HCT116 (cell line): Measurements from ENCODE around the gene USP10. TPM values are rescaled to one million over a fixed set of nuclear protein-coding genes. Genes with fewer than 3 reads are reported as not detected.

Experiments
- ATAC-seq: fragments of 200-7000 bp; cut with Tn5 transposase; 2 replicates; pipeline ENCODE4 v1.9.1; 2020; ENCODE audit warnings: mild to moderate bottlenecking, moderate library complexity
- BruUV-seq: library from RNA; stranded (reverse); fragments of 400-500 nt; replicated peaks from 2 replicates; lab custom pipeline; 2021; lab: Mats Ljungman, UMichigan
- CTCF ChIA-PET: fragments of 300-600 bp; sonication (Branson Sonifier 250); formaldehyde crosslinking; loops from one replicate; lab custom pipeline; 2021; ENCODE audit warnings: antibody characterized with exemption; lab: Charles Lee
- POLR2A ChIA-PET: fragments of 300-600, 350-600 bp; sonication (Branson Sonifier 250); formaldehyde crosslinking; loops from one replicate; lab custom pipeline; 2021; ENCODE audit warnings: antibody characterized with exemption; lab: Charles Lee
- RAD21 ChIA-PET, 2 experiments: fragments of 300-600 bp; sonication (Branson Sonifier 250); formaldehyde crosslinking; loops; one replicate each; lab custom pipeline; 2023; ENCODE audit warnings: low total read pairs in 2 of 2; ENCODE audit not compliant: uncharacterized antibody in 2 of 2, unreplicated experiment in 2 of 2, low non-redundant PET in 1 of 2; lab: Charles Lee
- DNase-seq: peaks from one replicate; pipeline ENCODE4 v3.0.0-alpha.2; 2010; ENCODE audit warnings: low read depth, low spot score
- H2AFZ ChIP-seq: fragments of 200-600 bp; shearing (Covaris generic), sonication (generic); 2 replicates; pipeline ENCODE4 v1.6.1; 2017; ENCODE audit warnings: low read depth, mixed run types, mixed read lengths, antibody characterized with exemption, low read length; ENCODE audit not compliant: poor library complexity, severe bottlenecking
- H3K27ac ChIP-seq: 2 replicates; pipeline ENCODE4 v1.5.1; 2012; ENCODE audit warnings: low read depth, low read length
- H3K27me3 ChIP-seq: fragments of 200-600 bp; sonication (generic); 2 replicates; pipeline ENCODE4 v1.6.1; 2016; ENCODE audit warnings: mixed run types, low read length, mixed read lengths; ENCODE audit not compliant: insufficient read depth
- H3K36me3 ChIP-seq, 2 experiments: fragments of 200-500 bp in 1 of 2; fragments of 200-600 bp in 1 of 2; sonication (Bioruptor generic) in 1 of 2; sonication (generic) in 1 of 2; 2 replicates each; pipeline versions ENCODE4 v1.5.1 to v1.6.1; 2014 to 2016; ENCODE audit warnings: low read length in 2 of 2, inconsistent platforms in 1 of 2, mixed read lengths in 1 of 2, mixed run types in 1 of 2; ENCODE audit not compliant: insufficient read depth in 2 of 2, control insufficient read depth in 1 of 2
- H3K4me1 ChIP-seq, 2 experiments: fragments of 200-600 bp in 1 of 2; sonication (generic) in 1 of 2; 2 replicates each; pipeline versions ENCODE4 v1.5.1 to v1.6.1; 2012 to 2017; ENCODE audit warnings: low read length in 2 of 2, inconsistent platforms in 1 of 2, mild to moderate bottlenecking in 1 of 2, mixed read lengths in 1 of 2, mixed run types in 1 of 2, moderate library complexity in 1 of 2; ENCODE audit not compliant: insufficient read depth in 2 of 2, control insufficient read depth in 1 of 2
- H3K4me2 ChIP-seq: fragments of 200-600 bp; sonication (generic); 2 replicates; pipeline ENCODE4 v1.6.1; 2017; ENCODE audit warnings: mixed run types, low read length, mixed read lengths
- H3K4me3 ChIP-seq, 2 experiments: fragments of 200-600 bp in 1 of 2; sonication (generic) in 1 of 2; replicated peaks in 1 of 2; 2 replicates each; pipeline ENCODE4 v1.5.1; 2011 to 2016; ENCODE audit warnings: low read length in 2 of 2, control low read depth in 1 of 2, low read depth in 1 of 2, mild to moderate bottlenecking in 1 of 2, mixed read lengths in 1 of 2, mixed run types in 1 of 2
- H3K79me2 ChIP-seq: fragments of 200-600 bp; sonication (generic); 2 replicates; pipeline ENCODE4 v1.6.1; 2017; ENCODE audit warnings: mild to moderate bottlenecking, mixed run types, low read length, moderate library complexity, mixed read lengths; ENCODE audit not compliant: insufficient read depth
- H3K9ac ChIP-seq: fragments of 200-600 bp; sonication (generic); 2 replicates; pipeline ENCODE4 v1.6.1; 2016; ENCODE audit warnings: low read length, mixed read lengths
- H3K9me2 ChIP-seq: fragments of 200-600 bp; sonication (generic), shearing (Covaris generic); 2 replicates; pipeline ENCODE4 v1.6.1; 2017; ENCODE audit warnings: mixed run types, mild to moderate bottlenecking, moderate library complexity; ENCODE audit not compliant: insufficient read depth
- H3K9me3 ChIP-seq, 2 experiments: fragments of 200-500 bp in 1 of 2; fragments of 200-600 bp in 1 of 2; sonication (Bioruptor generic) in 1 of 2; sonication (generic) in 1 of 2; 2 replicates each; pipeline ENCODE4 v1.6.1; 2014 to 2017; ENCODE audit warnings: low read length in 2 of 2, mixed read lengths in 2 of 2, inconsistent platforms in 1 of 2, low read depth in 1 of 2, mild to moderate bottlenecking in 1 of 2, mixed run types in 1 of 2, moderate library complexity in 1 of 2; ENCODE audit not compliant: control insufficient read depth in 1 of 2, insufficient read depth in 1 of 2
- H4K20me1 ChIP-seq: fragments of 200-600 bp; sonication (generic), shearing (Covaris generic); 2 replicates; pipeline ENCODE4 v1.6.1; 2017; ENCODE audit warnings: mixed run types, mild to moderate bottlenecking, moderate library complexity; ENCODE audit not compliant: insufficient read depth
- CBX3 ChIP-seq: IDR thresholded peaks from 2 replicates; pipeline ENCODE4 v1.6.1; 2012; ENCODE audit warnings: low read depth
- CEBPB ChIP-seq: IDR thresholded peaks from 2 replicates; pipeline ENCODE4 v1.6.1; 2012; ENCODE audit warnings: low read depth
- EGR1 ChIP-seq: IDR thresholded peaks from 2 replicates; pipeline ENCODE4 v1.6.1; 2012; ENCODE audit warnings: low read depth
- ELF1 ChIP-seq: IDR thresholded peaks from 2 replicates; pipeline ENCODE4 v1.6.1; 2012; ENCODE audit warnings: low read depth, borderline replicate concordance
- EZH2 ChIP-seq: fragments of 200-600 bp; sonication (generic); IDR thresholded peaks from 2 replicates; pipeline ENCODE4 v1.6.1; 2017; ENCODE audit warnings: antibody characterized with exemption, mixed run types
- EZH2phosphoT487 ChIP-seq: fragments of 200-600 bp; IDR thresholded peaks from 2 replicates; pipeline ENCODE4 v1.6.1; 2018; ENCODE audit warnings: antibody characterized with exemption, borderline replicate concordance
- FOSL1 ChIP-seq: IDR thresholded peaks from 2 replicates; pipeline ENCODE4 v1.6.1; 2012; ENCODE audit warnings: low read depth
- JUND ChIP-seq: IDR thresholded peaks from 2 replicates; pipeline ENCODE4 v1.6.1; 2012
- POLR2AphosphoS5 ChIP-seq: IDR thresholded peaks from 2 replicates; pipeline ENCODE4 v1.6.1; 2011; ENCODE audit warnings: mild to moderate bottlenecking, low read depth, low read length, moderate library complexity
- RAD21 ChIP-seq: IDR thresholded peaks from 2 replicates; pipeline ENCODE4 v1.6.1; 2012; ENCODE audit warnings: low read depth, mild to moderate bottlenecking
- SIN3A ChIP-seq: IDR thresholded peaks from 2 replicates; pipeline ENCODE4 v1.6.1; 2012; ENCODE audit warnings: low read depth
- SP1 ChIP-seq: IDR thresholded peaks from 2 replicates; pipeline ENCODE4 v1.6.1; 2012; ENCODE audit warnings: low read depth
- SRF ChIP-seq: IDR thresholded peaks from 2 replicates; pipeline ENCODE4 v1.6.1; 2012; ENCODE audit warnings: low read depth
- TCF7L2 ChIP-seq: IDR thresholded peaks from 2 replicates; pipeline ENCODE4 v1.7.0; 2011; ENCODE audit warnings: borderline replicate concordance, inconsistent platforms; ENCODE audit not compliant: insufficient read depth, insufficient read length; ENCODE audit errors: extremely low read depth
- intact Hi-C: fragments of 100-400 bp; cut with micrococcal nuclease; formaldehyde crosslinking; loops from 2 replicates; pipeline ENCODE4 v1.10.0; 2022
- total RNA-seq: library from RNA; stranded (reverse); gene quantifications from one replicate; pipeline ENCODE4 v1.2.1, GENCODE V29; 2021; ENCODE audit not compliant: unreplicated experiment
- TF ChIP-seq, protein P1 (sequence below): IDR thresholded peaks from 2 replicates; pipeline ENCODE4 v1.6.1; 2012
- TF ChIP-seq, protein P2 (sequence below), 3 experiments: fragments of 200-600 bp in 1 of 3; sonication (generic) in 1 of 3; IDR thresholded peaks in 2 of 3; conservative IDR thresholded peaks in 1 of 3; 2 replicates each; pipeline ENCODE4 v1.5.1; 2012 to 2017; ENCODE audit warnings: low read depth in 2 of 3, low read length in 2 of 3, antibody characterized with exemption in 1 of 3, borderline replicate concordance in 1 of 3, control low read depth in 1 of 3, mild to moderate bottlenecking in 1 of 3, mixed read lengths in 1 of 3, mixed run types in 1 of 3, moderate library complexity in 1 of 3; ENCODE audit not compliant: insufficient read depth in 1 of 3
- TF ChIP-seq, protein P3 (sequence below): IDR thresholded peaks from 2 replicates; pipeline ENCODE4 v1.6.1; 2012; ENCODE audit warnings: low read depth
- TF ChIP-seq, protein P4 (sequence below): IDR thresholded peaks from 2 replicates; pipeline ENCODE4 v1.6.1; 2011; ENCODE audit warnings: mild to moderate bottlenecking, low read length, moderate library complexity; ENCODE audit not compliant: insufficient replicate concordance; ENCODE audit errors: extremely low read depth
- TF ChIP-seq, protein P5 (sequence below): IDR thresholded peaks from 2 replicates; pipeline ENCODE4 v1.6.1; 2012

Gene USP10
- total RNA-seq, 1 experiment from 2014 or later, result 175 TPM

DNA sequence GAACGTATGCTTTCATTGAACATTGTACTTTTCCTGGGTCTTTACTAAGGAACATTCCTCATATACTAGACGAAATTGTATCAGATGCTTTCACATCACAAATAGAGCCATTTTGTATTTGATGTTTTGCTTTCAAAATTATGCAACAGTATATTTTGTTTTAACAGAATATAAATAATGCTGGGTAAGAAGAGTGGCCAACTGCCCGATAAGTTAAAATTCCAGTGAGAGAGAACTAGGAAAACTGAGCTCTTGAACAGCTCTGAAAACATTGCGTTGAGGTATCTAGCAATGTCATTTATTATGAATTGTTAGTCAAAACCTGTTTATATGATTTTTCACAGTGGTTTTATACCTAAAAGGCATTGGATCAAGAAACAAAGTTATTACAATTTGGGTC, 50.8 kb downstream of the USP10 start:
- no peak overlapping the region for H3K4me3 ChIP-seq
- peaks cover 100% of the 10 kb centered on the region for H3K79me2 ChIP-seq
- TF ChIP-seq, protein P1, sequence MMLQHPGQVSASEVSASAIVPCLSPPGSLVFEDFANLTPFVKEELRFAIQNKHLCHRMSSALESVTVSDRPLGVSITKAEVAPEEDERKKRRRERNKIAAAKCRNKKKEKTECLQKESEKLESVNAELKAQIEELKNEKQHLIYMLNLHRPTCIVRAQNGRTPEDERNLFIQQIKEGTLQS, result no peak
- TF ChIP-seq, protein P2, sequence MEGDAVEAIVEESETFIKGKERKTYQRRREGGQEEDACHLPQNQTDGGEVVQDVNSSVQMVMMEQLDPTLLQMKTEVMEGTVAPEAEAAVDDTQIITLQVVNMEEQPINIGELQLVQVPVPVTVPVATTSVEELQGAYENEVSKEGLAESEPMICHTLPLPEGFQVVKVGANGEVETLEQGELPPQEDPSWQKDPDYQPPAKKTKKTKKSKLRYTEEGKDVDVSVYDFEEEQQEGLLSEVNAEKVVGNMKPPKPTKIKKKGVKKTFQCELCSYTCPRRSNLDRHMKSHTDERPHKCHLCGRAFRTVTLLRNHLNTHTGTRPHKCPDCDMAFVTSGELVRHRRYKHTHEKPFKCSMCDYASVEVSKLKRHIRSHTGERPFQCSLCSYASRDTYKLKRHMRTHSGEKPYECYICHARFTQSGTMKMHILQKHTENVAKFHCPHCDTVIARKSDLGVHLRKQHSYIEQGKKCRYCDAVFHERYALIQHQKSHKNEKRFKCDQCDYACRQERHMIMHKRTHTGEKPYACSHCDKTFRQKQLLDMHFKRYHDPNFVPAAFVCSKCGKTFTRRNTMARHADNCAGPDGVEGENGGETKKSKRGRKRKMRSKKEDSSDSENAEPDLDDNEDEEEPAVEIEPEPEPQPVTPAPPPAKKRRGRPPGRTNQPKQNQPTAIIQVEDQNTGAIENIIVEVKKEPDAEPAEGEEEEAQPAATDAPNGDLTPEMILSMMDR (IDR thresholded peaks at IDR 0.05 in 2 of 3, conservative IDR thresholded peaks at IDR 0.05 in 1 of 3; ENCODE audit: borderline replicate concordance in 1 of 3, insufficient read depth in 1 of 3, low read depth in 2 of 3, low read length in 2 of 3), result no peak
- no peak for TF ChIP-seq RAD21
- TF ChIP-seq ELF1, result no peak
- TF ChIP-seq JUND, result no peak
- no peak for TF ChIP-seq SP1
- no peak for TF ChIP-seq CBX3
- no peak for TF ChIP-seq POLR2AphosphoS5
- no peak for TF ChIP-seq SRF
- no peak for TF ChIP-seq TCF7L2
- TF ChIP-seq FOSL1, result no peak
- no peak for TF ChIP-seq EGR1
- TF ChIP-seq, protein P3, sequence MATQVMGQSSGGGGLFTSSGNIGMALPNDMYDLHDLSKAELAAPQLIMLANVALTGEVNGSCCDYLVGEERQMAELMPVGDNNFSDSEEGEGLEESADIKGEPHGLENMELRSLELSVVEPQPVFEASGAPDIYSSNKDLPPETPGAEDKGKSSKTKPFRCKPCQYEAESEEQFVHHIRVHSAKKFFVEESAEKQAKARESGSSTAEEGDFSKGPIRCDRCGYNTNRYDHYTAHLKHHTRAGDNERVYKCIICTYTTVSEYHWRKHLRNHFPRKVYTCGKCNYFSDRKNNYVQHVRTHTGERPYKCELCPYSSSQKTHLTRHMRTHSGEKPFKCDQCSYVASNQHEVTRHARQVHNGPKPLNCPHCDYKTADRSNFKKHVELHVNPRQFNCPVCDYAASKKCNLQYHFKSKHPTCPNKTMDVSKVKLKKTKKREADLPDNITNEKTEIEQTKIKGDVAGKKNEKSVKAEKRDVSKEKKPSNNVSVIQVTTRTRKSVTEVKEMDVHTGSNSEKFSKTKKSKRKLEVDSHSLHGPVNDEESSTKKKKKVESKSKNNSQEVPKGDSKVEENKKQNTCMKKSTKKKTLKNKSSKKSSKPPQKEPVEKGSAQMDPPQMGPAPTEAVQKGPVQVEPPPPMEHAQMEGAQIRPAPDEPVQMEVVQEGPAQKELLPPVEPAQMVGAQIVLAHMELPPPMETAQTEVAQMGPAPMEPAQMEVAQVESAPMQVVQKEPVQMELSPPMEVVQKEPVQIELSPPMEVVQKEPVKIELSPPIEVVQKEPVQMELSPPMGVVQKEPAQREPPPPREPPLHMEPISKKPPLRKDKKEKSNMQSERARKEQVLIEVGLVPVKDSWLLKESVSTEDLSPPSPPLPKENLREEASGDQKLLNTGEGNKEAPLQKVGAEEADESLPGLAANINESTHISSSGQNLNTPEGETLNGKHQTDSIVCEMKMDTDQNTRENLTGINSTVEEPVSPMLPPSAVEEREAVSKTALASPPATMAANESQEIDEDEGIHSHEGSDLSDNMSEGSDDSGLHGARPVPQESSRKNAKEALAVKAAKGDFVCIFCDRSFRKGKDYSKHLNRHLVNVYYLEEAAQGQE, result no peak
- no peak for TF ChIP-seq EZH2phosphoT487
- TF ChIP-seq, protein P4, sequence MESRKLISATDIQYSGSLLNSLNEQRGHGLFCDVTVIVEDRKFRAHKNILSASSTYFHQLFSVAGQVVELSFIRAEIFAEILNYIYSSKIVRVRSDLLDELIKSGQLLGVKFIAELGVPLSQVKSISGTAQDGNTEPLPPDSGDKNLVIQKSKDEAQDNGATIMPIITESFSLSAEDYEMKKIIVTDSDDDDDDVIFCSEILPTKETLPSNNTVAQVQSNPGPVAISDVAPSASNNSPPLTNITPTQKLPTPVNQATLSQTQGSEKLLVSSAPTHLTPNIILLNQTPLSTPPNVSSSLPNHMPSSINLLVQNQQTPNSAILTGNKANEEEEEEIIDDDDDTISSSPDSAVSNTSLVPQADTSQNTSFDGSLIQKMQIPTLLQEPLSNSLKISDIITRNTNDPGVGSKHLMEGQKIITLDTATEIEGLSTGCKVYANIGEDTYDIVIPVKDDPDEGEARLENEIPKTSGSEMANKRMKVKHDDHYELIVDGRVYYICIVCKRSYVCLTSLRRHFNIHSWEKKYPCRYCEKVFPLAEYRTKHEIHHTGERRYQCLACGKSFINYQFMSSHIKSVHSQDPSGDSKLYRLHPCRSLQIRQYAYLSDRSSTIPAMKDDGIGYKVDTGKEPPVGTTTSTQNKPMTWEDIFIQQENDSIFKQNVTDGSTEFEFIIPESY, result no peak
- TF ChIP-seq, protein P5, sequence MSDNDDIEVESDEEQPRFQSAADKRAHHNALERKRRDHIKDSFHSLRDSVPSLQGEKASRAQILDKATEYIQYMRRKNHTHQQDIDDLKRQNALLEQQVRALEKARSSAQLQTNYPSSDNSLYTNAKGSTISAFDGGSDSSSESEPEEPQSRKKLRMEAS, result no peak
- no peak for TF ChIP-seq SIN3A
- no peak for TF ChIP-seq EZH2
- no peak for TF ChIP-seq CEBPB
- H3K4me1 ChIP-seq, result peaks cover 0 to 13% of the 10 kb centered on the region in 2 experiments; a peak in 1 of 4 replicates
- DNase-seq, result no peak
- H3K27me3 ChIP-seq, result no peaks in the 10 kb centered on the region
- no peak for ATAC-seq
- H3K9me2 ChIP-seq, result no peaks in the 10 kb centered on the region
- peaks cover 6 to 20% of the 10 kb centered on the region in 2 experiments; a peak in 3 of 4 replicates for H3K36me3 ChIP-seq
- H3K27ac ChIP-seq, result no peak overlapping the region
- CTCF ChIA-PET, result interaction anchor here (0.7 to 6.8 kb wide), 5 partner anchors 11 to 221 kb away, joined by 3 to 71 read pairs (median 3); no protein-coding TSS in a partner anchor
- H3K9ac ChIP-seq, result no peak overlapping the region
- POLR2A ChIA-PET, result no interaction called here
- BruUV-seq, result no TSS peak
- RAD21 ChIA-PET, result no interaction called here
- H3K4me2 ChIP-seq, result no peak overlapping the region
- peaks cover 64% of the 10 kb centered on the region for H4K20me1 ChIP-seq
- H3K9me3 ChIP-seq, result no peaks in the 10 kb centered on the region
- H2AFZ ChIP-seq, result no peak overlapping the region
- intact Hi-C loops, result no loop called here
